Effector CD8-positive, alpha-beta T cell (primary cell): ENCODE measurements around the gene CDC5L.

Source experiments
- DNase-seq: peaks from one replicate; lab custom pipeline; 2025; lab: John Stamatoyannopoulos, UW

CDC5L gene

DNA sequence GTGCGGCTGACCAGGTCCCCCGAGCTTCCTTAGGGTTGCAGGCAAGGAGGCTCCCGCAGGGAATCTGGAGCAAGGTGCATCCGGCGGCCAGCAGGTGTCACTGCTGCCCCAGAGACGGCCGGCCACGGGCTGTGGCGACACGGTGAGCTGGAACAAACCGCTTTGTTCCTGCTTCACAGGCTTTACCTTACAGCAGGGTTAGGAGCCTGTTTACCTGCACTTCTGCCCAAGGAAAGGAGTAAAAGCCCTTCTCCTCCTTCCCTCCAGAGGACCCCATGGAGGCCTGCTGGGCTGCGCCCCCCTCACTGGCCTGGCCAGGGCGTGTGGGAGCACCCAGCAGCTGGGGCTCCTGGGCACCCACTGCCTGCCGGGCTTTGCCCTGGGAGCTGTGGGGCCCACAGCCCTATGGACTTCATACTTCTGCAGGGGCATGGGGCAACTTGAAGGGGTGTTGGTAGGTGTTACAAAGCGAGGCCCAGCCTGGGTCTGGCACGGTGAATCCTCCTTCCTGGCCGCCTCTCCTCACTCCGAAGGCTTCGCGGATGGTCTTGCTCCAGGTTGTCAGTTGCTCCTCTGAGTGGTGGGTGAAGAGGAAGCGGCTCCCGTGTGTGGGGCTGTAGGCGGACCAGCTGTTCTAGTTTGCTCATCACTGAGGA is 88.4 kb downstream of the CDC5L start:
- DNase-seq, result peak; percentile 45

DNA sequence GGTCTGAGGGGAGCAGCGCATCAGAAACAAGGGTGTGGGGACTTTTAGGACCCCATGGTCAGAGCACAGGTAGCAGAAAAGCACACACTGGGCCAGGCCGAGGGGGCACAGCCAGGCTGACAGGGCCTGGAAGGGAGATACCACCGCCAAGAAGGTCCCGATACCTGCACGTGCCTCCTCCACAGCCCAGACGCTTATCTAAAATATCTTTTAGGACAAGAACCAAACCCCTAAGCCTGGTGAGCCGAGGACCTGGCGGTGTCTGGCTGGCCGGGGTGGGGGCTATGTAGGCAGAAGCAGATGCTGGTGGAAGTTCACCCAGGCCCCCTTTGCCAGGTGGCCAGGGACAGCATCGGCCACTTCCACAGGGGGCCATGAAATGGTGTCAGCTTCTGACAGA is 89.3 kb downstream of the CDC5L start:
- DNase-seq, result no peak

DNA sequence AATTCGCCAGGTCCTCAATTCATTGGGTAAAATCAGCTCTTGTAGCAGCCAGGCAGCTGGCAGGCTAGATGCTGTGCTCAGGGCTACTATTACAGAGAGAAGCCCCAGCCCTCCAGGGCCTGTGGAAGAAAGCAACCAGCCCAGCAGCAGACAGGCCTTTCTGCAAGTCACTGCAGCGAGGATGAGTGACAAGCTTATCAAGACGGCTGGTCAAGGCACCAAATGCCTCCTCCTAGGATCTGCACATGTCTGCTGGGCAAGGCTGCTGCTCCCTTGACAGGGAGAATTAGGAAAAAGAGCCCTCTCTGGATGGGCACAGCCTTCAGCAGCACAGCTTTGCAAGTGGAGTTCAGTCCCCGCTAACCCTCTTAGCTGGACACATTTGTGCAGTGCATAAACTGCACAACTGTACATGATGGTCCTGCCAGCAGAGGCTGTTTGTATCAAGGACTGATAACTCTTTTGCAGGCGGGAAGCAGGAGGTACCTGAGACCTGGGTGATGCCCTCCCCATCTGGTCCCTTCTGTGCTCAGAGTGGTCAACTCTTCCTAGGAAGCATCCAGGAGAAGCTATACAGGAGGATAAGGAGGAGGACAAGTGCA is 89.9 kb downstream of the CDC5L start:
- no peak for DNase-seq

DNA sequence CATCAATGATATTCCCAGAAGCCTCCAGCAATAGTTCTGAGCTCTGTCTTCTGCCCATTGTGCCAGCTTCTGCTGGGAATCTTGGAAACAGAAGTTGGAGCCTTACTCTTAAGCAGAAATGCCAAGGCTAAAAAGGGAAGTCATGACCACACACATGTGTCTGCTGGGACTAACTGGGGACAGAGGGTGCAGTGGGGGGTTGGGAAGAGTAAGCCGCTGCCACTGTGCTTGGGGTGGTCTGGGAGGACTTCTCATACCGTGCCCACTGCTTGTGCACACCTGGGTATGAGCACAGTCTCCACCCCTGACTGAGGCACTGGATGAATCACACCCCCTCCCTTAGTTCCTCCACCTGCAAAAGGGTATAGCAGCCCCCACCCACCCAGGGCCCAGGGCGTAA is 90.7 kb downstream of the CDC5L start:
- no peak for DNase-seq

DNA sequence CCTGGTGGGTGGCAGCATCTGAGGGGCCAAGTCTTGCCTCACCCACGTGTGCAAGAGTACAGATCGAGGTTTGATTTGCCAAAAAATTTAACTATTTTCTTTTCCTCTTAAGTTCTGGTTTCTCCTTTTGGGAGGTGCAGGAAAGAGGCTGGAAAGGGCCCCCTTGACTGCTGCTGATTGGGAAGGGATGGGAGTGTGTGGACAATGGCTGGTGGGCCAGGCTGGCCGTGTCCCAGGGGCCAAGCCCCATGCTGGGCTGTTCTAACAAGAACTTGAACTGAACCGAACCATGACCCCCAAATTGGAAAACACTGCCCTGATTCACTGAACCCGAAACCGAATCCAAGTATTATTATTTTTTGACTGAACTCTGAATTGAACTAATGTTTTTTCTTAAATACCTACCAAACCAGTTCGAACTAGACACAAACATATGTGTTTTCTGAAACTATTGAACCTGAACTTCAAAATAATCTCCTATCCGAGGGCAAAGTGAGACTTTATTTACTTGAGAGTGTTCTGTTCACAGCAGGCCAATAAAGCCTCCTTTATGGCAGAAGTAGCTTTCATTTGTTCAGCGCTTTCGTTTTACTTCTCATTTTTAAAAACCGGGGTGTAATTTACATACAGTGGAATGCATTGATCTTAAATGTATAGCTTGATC is 91.2 kb downstream of the CDC5L start:
- DNase-seq, result no peak

DNA sequence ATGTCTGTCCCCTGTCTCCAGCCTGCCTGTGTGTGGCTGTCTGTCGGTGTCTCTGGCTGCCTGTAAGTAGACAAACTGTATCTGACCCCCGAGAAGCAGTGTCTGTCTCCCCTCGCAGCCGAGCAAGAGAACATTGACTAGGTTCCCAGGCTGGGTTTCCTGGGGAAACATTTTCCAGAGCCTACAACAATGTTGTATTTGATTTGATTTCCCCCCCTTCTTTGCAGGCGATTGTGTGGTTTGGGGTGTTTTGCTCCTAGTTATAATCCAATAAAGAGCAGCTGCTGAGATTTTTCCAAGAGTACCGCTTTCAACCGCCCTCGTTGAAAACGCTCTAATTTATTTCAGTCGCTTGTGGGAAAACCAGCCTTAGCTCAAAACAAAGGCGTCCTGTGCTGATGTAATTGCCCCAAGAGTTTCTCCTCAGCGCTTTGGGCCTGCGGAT is 92.6 kb downstream of the CDC5L start:
- no peak for DNase-seq

DNA sequence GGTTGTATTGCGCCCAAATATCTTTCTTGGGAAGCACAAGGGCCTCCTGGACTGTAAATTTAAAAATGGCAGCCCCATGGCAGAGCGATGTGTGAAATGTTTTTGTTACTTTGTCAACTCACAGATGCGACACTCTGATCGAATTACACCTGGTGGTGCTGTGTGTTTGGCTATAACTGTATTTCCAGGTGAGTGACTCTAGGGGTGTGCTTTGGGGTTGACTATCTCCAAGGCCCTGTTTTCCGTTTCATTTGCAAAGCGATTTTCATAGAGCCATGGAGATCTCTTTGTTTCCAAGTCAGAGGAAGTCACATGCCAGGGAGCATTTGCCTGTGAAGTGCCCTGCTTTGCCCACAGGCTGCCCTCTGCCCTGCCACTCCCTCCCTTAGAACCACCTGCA is 93.5 kb downstream of the CDC5L start:
- no peak for DNase-seq

DNA sequence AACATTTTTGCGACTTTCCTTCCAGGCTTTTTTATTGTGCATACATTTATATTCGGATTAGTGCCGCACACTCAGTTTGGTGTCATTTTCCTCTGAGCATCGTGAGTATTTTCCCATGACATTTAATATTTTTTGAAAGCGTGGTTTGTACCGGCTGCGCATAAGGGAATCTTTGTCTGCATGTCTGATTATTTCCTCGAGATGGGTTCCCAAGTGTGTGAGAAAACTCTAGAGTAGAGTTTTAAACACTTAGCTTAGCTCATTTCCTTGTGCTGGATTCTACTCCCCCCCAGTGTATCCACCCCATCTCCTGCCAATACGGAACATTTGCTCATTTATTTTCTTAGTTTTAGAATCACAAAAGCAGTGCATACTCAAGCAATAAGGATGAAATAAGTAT is 94.3 kb downstream of the CDC5L start:
- DNase-seq, result no peak

DNA sequence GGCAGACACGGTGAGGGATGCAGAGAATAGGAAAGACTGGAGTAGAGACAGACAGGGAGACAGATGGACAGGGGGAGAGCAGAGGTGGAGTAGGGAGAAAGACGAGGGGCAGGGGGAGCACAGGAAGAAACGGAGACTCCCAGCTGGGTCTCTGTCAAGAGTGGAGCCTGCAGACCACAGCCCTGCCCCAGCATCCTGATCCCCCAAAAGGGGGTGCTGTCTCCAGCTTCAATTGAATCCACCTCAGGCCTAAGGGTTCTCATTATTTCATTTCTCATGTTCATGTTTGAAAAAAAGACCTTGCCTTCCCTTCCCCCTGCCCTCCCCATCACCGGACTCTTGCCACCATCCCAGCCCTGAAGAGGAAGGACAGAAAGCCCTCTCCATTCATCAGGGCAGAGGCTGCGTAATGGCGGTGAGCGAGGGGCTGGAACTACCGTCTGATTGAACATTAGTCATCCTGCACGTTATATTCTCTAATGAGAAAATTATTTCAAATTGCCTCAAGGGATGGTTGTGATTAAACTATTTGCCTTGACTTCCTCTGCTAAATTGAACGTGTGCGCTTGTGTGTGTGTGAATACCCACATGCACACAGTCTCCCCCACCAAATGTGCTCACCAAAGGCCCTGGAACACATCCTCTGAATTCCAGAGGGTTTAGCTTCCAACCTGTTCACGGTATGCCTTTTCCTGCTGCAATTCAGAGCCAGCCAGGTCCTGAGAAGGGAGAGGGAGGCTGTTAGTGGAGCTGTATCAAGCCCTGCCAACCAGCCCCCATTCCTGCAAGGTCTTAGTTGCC is 98.3 kb downstream of the CDC5L start:
- DNase-seq, result no peak

DNA sequence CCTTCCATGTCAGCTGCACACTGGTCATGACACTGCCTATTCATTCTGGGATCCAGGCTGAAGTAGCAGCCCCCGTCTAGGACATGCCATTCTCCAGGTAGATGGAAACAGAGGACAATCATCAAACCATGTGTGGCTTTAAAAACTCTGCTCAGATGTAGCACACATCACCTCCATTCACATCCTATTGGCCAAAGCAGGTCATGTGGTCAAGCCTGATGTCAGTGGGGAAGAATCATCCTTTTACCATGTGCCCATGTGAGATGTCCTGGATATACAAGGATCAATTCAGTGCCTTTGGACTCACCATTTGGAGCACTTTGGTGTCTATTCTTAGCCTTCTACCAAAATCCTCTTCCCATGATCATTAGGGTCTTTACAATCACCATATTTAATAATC is 99.5 kb downstream of the CDC5L start:
- DNase-seq, result no peak

DNA sequence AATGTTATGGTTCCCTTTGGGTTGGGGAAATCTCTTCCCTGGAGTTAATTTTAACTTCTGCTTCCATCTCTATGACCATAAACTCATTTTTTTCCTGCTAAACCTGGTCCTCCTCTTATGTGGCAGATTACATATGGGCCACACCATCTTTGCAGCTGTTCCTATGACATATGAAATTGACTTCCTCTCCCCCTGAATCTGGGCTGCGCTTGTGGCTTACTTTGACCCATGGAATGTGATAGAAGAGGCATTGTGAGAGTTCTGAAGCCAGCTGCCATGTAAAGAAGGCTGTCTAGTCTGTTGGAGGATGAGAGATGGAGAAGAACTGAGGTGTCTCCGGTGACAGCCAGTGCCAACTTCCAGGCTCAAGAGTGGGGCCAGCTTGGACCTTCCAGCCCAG is 100.1 kb downstream of the CDC5L start:
- DNase-seq, result no peak

DNA sequence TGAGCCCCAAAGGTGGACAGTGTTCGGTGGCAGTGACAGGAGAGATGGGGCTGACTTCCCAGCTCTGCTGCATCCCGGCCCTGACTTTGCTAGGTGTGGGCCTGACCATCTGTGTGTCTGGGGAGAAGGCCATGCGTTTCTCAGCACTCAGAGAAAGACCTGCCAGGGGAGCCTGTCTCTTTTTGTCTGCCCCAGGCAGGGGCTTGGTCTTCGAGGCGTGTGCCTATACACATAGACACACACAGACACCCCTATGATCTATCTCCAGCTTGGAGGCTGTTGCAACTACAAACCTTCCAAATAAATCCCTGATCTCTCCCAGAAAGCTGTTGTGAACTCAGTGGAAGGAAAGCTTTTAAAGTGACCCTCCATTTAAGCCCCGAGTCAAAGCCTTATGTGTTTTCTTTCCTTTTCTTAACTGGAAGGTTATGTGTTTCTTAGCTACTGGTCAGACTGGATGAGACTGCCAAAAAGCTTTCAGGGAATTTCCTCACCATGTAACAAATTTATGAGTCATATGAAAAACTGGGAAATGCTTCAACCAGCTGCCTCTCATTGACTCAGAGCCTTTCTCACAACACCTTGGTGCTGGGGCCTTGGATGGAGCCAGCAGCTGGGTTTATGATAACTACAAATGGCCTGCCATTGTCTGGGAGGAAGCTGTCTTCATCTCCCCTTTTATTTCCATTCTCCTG is 102.6 kb downstream of the CDC5L start:
- no peak for DNase-seq

DNA sequence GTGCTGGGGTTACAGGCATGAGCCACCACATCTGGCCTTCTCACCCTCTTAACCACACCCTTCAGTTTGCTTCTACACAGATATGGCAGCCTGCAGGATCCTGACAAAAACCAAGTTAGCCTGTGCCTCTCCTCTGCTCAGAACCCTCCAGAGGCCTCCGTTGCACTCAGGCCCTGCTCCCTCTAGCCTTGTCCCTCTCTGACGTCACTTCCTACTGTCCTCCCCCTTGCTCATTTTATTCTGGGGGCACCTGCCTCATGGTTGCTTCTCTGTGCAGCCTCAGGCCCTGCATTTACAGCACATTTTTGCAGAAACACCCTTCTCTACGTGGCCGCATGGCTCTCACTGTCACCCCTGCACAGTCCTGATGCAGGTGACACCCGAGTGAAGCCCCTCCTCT is 105.6 kb downstream of the CDC5L start:
- no peak for DNase-seq

DNA sequence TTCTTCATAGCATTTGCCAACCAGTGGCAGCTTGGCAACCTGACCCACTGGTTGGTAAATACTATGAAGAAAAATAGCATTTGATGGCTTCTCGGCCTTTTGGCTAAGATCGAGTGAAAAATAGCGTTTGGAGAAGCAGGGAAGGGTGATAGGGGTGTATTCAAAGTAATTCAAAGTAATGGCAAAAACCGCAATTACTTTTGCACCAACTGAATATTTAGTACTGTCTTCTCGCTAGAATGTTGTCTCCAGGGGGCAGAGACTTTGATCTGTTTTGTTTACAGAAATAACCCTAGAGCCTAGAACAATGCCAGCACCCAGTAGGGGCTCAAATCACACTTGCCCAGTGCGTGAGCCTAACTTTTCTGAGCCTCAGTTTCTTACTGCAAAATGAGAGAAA is 106.1 kb downstream of the CDC5L start:
- DNase-seq, result no peak

DNA sequence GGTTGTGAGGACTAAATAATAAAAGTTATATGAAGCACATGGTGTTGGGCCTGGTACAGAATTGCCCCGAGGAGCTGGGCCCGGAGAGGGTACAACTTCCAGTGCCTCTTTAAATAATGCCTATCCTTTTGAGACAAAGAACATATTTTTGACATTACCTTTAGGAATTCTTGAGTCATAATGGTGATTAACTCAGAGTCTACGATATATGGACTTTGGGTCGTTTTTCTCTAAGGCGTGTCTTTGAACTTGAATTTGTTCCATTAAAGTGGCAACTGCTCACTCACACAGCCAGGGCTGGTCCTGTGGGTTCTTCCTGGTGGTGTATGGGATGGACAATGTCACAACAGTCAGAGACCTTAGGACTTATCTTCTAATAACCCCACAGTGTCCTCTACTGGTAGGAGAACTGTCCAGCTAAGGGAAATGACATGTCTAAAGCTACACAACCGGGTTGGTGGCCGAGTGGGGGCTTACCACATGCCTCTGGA is 106.5 kb downstream of the CDC5L start:
- no peak for DNase-seq

DNA sequence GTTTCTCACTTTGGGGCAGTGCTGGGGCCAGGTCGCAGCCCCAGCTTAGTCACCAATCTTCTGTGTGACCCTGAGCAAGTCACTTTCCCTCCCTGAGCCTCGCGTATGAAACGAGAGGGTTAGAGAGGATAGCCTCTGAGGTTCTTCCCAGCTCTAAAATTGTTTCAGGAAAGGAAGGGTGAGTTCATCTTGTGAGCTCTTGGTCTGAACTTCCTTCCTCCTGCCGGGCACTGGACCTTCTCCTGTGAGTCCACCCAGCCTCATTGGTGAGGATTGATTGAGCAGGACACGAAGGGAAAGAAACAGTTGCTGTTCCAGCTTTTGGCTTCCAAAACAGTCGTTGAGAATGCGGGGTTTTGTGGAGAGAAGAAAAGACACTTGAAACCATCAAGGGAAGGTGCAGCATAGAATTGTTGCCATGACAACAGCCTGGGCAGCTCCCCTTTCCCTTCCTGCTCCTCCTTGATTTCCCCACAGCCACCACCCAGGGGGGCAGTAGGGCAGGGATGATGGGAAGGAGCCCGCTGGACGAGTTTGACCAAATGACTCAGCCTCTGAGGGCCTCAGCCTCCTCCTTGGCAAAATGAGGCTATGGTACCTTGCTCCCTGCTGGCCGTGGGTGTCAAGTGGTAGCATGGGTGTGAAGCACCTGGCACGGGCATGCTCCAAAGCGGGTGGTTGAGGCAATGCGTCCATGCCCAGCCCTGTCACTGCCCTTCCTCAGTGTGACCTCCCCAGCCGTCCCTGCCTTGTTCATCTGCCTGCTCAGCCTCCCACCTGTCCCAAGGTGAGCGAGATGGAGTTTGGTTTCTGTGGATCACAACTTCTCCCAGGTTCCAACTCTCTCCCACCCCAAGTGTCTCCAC is 107.8 kb downstream of the CDC5L start:
- no peak for DNase-seq

DNA sequence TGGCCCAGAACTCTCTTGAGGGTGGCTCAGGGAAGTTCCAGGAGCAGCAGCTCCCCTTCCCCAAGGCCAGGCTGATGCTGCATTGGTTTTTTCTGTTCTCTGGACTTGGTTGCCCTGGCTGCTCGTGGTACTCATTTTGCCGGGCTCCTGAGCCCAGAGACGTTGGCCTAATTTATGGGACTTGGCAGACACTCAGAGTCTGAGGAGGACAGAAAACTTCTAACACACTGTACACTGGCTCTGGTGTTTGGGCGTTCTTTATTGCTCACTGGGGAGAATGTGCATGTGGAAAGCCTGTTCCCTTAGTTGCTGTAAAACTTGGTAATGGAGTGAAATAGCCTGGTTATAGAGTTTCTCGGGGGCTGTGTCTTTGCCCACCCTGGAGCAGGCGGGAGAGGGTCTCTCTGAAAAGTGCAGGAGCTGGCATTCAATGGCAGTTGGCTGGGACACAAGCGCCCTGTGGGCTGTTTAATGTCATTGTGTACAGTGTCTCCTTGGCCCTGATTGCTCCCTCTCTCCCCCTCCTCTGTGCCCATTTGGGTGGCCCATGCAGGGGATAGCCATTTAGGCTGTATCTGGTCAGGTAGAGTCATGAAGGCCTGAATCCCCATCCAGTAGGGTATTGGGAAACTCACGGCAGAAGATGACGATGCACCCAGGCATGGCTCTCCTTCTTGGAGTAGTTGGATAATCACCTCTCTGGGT is 109.3 kb downstream of the CDC5L start:
- DNase-seq, result no peak

DNA sequence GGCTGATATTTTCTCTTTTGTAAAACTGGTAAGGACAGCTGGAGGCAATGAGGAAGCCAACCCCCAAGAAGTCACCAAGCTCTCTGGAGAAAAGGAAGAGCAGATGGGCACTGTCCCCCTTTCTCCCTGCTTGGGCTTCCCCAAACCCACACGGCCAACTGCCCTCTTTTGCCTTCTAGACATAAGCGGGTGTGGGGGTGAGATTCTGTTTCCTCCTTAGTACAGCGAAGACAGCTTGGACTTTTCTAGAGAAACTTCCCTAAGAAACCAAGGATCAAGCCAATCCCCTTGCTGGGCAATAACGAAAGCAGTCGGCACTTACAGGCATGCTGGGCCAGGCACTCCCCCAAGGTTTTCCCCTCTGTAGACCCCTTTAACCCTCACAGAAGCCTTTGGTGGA is 110.3 kb downstream of the CDC5L start:
- DNase-seq, result no peak

DNA sequence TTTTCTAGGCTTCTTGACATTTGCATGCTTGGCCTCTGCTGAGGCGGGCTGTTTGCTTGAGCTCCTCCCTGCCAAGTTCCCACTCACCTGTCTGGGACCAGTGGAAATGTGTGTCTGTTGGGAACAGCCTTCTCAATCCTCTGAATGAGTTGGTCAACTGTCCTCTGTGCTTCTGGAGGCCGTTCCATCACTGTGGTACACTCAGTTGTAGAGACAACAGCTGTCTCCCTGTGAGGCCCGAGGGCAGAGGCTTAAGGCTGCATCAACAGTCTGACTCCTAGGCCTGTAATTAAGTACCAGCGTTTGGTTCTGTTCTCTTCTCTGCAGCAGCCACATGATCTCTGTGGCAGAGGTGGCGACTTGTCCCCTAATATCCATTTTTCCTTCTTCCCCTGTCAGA is 110.9 kb downstream of the CDC5L start:
- DNase-seq, result no peak

DNA sequence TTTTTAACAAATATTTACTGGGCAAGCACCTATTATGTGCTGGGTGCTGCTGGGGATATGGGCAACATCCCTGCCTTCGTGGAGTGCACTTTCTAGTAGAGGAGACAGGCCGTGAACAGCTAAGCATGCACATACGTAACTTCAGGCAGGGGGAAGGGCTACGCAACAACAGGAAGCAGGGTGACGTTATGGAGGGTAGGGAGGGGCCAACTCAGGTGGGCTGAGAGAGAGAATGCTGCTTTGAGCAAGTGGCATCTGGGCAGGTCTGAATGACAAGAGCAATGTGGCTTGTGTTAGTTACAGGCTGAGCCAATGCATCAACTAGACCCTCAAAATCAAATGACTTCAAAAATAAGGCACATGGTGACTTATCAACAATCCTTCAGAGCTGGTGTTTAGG is 112.1 kb downstream of the CDC5L start:
- no peak for DNase-seq
